HS-27A (cell line): Measurements from ENCODE around the gene ORC6.

ENCODE experiments used
- DNase-seq: peaks from one replicate; pipeline ENCODE4 v3.0.0-alpha.2; 2012; ENCODE audit warnings: low read depth, missing footprints

The ORC6 gene

DNA sequence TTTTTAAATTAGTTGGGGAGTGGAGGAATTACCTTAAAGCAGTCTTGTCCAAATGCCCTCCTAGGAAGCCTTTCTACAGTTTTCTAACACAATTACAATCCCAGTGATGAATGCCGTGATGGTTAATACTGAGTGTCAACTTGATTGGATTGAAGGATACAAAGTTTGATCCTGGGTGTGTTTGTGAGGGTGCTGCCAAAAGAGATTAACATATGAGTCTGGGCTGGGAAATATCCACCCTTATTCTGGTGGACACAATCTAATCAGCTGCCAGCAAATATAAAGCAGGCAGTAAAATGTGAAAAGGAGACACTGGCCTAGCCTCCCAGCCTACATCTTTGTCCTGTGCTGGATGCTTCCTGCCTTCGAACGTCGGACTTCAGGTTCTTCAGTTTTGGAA is 12.2 kb downstream of the ORC6 start:
- DNase-seq = no peak

DNA sequence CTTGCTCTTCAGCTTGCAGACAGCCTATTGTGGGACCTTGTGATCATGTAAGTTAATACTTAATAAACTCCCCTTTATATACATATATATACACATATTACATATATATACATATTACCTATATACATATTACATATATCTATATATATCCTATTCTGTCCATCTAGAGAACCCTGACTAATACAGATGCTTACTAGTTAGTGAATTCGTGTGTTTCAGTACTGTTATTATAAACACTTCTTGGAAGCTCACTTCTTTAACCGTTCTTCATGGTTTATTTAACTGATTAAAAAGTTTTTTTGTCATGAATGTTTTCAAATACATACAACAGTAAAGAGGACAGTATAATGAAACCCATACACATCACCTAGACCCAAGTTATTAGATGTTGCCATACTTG is 12.6 kb downstream of the ORC6 start:
- no peak for DNase-seq

DNA sequence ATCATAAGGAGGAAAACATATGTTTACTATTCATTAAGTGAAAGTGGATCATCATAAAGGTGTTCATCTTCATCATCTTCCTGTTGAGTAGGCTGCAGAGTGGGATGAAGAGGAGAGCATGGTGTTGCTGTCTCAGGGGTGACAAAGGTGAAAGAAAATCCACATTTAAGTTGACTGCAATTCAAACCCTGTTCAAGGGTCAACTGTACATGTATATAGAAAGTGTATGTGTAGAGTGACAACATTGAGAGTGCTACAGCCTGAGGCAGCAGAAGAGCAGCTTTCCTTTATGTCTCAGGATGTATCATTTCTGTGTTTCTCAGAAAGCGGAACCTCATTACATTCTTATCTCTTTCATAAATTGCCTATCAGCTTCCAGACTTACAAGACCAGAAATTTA is 17.2 kb downstream of the ORC6 start:
- no peak for DNase-seq

DNA sequence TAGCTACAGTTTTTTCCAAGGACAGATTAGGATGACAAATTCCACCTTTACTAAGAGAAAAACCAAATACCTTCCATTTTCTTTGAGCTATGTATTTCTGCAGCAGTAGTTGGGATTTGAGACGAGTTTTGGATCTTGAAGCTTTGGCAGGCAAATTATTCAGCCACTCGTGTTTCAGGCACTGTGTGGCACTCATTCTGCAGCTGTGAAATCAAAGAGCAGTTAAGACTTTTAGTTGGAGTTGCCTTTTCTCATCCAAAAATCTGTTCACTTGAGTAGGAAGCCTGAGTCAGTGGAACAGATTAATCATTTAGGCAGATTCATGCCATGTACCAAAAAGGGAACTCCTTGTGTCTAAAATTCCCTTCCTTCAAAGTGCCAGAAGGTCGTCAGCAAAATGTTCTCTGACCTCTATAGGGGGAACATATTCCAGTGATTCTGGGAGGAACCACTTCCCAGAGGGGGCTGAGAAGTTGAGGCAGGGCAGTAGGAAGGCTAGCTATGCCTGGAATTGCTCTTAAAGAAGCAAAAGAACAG is 20.1 kb downstream of the ORC6 start:
- no peak for DNase-seq

DNA sequence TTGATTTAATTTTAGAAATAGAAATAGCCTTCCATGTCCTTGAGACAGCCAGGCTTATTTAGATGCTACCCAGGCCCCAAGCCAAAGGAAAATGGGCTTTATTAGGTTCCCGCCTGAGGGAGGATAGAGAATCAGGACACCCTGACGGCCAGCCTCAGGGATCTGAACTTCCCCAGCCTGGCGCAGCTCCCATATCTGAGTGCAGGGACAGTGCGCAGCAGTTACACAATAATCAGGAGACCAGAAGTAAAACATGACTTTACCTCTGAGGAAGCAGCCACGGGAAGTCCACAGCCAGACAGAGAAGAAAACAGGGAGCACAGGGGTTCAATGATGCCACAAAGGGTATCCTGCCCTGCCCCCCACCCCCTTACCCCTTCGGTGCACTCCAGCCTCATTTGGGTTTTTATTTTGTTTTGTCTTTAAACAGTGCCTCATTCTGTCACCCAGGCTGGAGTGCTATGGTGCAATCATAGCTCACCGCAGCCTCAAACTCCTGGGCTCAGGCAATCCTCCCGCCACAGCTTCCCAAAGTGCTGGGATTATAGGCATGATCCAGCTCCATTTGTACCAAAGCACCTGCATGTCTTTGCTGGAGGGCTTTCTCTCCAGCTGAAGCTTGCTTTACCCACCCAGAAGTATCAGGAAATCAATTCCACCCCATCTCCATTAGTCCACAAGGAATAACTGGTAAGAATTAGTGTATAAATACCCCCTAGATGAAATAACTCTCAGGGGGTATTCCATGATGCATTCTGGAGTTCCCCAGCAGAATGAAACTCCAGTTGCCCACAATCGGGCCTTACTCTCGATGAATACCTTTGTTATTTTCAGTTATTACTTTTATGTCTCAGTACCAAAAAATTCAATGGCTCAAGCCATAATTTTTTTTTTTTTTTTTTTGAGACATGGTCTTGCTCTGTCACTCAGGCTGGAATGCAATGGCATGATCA is 21.9 kb downstream of the ORC6 start:
- no peak for DNase-seq

DNA sequence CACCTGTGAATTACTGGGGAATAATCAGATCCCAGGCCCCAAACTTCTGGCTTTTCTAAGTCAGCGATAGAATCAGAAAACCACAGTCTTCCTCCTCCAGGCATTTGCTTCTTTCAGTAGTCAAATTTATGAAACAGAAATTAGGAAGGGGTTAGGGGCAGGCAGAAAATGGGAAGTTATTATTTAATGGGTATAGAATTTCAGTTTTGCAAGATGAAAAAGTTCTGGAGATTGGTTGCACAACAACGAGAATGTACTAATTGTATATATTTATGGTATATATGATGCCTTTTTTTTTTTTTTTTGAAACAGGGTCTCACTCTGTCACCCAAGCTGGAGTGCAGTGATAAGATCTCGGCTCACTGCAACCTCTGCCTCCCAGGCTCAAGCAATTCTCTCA is 23.5 kb downstream of the ORC6 start:
- no peak for DNase-seq

DNA sequence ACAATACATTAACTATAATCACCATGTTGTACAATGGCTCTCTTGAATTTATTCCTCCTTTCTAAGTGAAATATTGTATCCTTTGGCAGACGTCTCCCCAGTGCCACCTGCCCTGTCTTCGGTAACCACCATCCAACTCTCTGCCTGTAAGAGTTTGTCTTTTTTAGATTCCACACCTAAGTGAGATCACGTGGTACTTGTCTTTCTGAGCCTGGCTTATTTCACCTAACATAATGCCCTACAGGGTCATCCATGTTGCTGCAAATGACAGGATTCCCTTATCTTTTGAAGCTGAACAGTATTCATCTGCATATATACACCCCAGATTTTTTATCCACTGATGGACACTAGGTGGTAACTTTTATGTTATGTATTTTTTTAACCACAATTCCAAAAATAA is 24.2 kb downstream of the ORC6 start:
- DNase-seq = no peak

DNA sequence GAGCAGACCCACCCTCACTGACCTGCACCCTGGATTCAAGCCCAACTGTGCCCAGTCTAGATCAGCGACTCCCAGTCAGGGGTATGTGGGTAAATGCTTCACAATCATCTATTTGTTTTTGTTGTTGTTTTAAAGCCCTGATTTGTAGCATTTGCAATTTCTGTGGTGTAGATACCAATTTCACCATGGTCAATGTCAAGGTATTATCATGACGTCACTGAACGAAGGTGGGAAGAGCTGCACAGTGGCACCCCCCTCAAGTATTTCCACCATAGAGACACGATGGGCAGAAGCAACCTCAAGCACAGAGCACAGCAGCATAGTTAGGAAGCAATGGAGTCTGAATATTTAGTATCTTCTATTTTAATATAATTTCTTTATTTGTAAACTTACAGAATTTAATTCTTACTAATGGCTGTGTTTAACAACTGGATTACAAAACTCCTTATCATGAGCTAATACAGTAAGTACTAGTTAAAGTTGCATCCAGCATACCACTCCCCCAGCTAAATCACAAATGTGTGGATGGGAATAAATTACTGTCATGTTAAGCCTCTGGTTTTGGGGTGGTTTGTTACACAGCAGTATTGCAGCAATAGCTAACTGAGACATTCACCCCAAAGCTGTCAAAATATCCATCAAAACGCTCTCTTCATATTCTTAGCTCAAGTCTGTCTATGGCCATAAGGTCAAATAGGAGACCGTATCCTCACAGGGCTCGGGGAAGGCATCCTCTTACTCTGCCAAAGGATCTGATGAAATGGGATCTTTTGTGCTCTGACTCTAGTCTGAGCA is 25.5 kb downstream of the ORC6 start:
- DNase-seq = no peak

DNA sequence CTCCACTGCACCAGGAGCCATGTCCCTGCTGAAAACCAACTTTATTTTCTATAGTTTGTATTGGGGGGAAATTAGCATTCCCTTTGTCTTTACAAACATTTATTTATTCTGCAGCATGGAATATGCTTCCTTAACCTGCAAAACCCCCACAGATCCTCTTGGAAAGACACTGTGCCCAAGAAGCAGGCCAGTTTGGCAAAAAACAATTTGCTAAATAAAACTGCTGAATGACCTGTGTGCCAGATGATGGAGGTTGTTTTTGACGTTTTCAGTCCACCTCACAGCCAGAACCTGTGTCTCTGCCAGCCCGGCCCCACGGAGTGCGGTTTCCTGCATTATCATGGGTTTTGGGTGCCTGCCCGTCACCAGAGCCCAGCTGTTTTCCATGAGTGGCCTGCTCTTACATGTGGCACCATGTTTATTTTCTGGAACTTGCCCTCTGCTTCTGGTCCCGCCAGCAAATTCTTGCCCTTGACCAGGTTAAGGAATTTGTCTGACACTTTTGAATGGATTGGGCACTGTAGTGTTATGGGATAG is 26.4 kb downstream of the ORC6 start:
- no peak for DNase-seq

DNA sequence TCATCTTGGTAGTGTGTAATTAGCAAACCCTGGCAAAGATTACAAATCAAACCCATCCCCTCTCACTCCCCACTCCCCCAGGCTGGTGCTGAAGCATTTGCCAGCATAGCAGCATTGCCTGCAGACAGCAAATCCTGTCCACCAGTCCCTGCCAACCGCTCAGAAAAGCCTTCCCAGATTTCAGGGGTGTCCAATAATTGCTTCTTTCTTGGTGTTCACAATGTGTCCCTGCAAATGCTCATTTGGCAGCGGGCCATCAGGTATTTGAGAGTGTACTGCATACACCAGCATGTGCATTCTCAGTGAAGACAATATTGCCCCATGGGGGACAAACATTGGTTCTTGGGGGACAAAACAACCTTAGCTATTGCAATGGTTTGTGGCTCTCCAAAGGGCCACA is 28.2 kb downstream of the ORC6 start:
- no peak for DNase-seq

DNA sequence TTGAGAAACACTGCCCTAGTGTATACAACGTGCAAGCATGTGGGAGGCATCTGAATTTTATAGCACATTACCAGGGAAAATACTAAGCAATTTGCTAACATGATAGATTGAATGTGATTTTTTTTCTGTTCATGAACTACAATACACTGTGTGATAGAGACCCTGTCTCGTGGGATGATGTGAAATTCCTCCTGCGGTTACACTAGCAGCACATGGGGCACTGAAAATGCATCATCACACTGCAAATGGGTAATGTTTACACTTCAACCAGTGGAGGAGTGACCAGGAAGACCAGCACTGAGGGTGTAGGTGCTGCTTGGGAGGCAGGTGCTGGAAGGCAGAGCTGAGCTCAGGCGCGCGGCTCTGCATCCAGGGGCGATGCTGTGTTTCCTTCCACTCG is 28.8 kb downstream of the ORC6 start:
- no peak for DNase-seq

DNA sequence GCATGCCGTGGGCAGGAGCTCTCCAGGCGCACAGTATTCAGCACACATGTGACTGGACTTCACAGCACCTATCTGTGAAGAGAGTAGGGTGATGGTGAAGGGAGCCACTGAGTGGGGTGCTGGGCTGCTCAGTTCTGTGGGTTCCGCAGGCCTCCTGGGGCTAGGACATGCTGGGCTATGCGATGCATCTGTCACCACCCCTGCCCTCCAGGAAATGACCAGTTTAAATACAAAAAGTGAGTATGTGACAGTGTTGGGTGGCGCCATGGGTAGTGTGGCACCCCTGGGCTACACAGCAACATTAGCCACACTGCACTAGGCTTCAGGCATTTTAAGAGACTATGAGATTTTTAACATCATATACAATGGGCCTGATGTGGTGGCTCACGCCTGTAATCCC is 30.1 kb downstream of the ORC6 start:
- DNase-seq = no peak

DNA sequence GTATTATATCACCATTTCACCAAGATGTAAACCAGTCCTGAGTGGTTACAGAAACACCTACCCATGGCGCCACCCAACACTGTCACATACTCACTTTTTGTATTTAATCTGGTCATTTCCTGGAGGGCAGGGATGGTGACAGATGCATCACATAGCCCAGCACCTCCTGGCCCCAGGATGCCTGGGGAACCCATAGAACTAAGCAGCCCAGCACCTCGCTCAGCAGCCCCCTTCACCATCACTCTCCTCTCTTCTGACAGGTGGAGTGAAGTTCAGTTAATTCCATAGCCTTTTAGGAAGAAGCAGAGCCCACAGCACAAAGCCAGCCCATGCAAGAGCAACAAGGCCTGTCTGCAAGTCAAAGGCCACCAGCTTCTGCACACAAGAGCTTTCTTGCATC is 31.2 kb downstream of the ORC6 start:
- no peak for DNase-seq

DNA sequence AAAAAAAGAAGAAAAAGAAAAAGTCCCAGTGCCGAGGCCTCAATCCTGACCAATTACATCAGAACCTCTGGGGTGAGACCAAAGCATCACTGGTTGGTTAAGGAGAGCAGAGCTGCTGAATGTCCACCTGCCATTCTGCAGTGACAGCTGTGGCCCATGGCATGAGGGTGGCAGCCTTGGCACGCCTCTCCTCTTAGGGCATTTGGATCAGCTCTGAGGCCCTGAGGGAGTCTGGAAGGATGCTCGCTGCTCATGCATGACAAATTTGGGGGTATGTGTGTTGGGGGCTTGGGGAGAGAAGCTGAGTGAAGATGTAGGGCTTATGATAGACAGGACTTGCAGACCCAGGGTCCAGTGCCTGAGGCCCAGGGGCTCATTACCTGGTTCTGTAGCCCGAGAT is 32.4 kb downstream of the ORC6 start:
- no peak for DNase-seq

DNA sequence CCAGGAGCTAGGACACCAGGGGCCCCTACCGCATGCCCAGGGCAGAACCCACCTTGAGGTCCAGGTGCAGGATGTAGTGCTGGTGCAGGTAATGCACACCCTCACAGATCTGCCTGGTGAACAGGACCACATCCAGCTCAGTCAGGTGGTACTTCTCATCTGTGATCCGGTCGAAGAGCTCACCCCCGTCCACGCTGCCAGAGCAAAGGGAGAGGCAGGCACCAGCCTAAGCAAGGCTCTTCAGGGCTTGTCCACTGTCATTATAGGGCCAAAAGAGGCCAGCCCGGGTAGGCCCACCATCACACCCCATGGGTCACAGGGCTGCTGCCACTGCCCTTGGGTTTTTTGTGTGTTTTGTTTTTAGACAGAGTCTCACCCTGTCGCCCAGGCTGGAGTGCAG is 37.7 kb downstream of the ORC6 start:
- DNase-seq = no peak

DNA sequence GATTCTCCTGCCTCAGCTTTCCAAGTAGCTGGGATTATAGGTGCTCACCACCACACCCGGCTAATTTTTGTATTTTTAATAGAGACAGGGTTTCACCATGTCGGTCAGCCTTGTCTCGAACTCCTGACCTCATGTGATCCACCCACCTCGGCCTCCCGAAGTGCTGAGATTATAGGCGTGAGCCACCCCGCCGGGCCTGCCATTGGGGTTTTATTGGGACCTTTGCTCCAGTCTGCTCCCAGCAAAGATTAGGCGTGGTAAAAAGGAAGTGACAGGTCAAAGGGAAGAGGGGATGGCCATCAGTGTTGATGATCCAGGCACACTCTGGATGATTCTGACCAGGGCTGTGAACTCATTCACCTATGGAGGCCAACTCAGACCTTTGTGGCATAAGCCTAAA is 38.2 kb downstream of the ORC6 start:
- DNase-seq = no peak

DNA sequence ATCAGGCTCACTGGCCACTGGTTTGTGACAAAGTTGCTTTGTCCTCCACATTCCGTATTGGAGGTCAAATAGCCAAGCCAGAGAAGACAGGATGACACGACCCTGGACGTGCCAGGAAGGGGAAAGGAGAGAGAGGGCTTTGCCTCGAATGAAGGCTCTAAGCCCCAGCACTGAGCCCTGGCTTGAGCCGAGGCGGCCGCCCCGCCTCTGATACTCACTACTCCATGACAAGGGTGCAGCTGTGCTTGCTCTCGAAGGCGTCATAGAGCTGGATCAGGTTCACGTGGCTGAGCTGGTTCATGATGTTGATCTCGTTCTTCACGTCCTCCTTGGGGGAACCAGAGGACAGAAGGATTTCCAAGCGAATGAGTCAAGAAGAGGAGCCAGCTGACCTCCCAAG is 39.3 kb downstream of the ORC6 start:
- no peak for DNase-seq

DNA sequence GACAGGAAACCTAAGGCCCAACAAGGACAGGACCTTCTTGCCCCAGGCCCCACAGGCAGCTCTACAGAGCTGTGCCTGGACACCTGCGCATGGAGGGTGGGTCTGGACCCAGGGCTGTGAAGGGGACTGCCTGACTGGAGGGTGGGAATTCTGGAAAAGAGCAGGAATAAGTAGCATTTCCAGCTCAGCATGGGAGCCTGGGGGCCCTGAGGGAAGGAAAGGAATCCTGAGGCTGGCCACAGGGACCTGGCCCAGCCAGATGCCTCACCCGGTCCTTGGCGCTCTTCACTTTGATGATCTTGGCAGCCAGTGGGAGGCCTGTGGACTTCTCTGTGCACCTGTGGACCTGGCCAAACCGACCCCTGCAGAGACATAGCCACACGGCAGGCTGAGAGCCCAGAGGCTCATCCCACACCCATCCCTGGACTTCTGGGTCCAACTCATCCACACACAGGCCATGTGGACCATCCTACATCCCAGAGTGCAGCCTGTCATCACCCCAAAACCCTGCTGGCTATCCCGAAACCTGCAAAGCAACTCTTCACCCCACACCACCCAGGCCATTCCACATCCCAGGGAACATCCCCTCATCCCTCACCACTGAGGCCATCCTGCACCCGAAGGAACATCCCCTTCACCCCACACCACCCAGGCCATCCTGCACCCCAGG is 40.0 kb downstream of the ORC6 start:
- no peak for DNase-seq

DNA sequence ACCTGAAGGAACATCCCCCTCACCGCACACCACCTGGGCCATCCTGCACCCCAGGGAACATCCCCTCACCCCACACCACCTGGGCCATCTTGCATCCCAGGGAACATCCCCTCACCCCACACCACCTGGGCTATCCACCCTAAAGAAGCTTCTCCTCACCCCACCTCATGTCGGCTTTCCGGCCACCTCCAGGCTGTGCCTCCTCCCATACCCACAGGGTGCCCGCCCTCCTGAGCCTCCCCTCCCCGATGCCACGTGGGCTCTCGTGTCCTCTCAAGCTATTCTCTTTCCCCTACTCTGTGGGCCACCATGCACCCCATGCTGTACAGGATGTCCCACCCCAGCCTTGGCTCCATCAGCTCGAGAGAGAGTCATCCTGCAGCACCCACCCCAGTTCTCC is 40.7 kb downstream of the ORC6 start:
- no peak for DNase-seq

DNA sequence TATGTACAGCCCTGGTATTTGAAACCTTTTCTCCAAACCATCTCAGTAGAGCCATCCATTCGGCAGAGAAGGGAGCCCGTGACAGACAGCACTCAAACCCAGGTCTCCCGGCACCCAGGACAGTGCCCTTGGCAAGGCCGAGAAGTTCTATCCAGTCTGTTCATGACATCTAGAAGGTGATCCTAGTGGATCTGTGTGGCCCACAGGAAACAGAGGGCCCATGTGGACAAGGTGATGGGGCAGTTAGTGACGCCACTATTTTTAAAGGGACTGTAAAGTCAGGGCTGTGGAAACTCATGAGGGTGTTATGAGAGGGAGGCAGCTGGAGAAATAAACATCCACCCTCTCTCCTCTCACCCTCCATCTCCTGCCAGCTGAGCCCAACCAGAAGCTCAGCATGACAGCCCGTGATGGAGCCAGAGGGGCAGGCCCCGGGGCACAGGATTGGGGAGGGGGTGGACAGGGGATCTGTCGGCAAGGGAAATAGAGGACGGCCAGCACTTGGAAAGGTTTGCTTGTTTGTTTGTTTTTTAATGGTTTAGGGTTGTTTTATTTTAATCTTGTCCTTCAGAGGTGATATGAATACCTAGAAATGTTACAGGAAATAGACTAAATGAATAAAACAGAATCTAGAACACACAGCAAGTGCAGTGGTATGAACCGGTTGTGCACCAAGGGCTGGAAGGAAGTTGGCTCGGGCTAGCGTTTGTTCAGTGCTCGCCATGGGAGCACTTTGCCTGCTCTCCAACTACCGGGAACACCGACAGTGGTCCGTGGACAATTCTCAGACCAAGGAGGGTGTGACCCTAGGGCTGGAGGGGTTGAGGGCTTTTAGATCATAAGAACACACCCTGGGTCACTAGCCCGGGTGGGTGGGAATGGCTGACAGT is 41.6 kb downstream of the ORC6 start:
- DNase-seq = no peak
